Measurements from ENCODE around the gene SRP14.

- TF ChIP-seq CTCF (IDR thresholded peaks at IDR 0.05; ENCODE audit: insufficient read depth, low read length) (no peak), POLR2AphosphoS5 (IDR thresholded peaks at IDR 0.05; ENCODE audit: low read depth) (peak; percentile 56; the same call in 1 of the 2 replicates), REST (IDR thresholded peaks at IDR 0.05; ENCODE audit: insufficient replicate concordance, low read depth) (no peak)
Measured at GRCh38 chr15:40048211-40048792, 9.3 kb upstream of the SRP14 start.
